ENCODE data around the gene SNAPC2. TPM values are rescaled to one million over a fixed set of nuclear protein-coding genes. Genes with fewer than 3 reads are reported as not detected.

The SNAPC2 gene
- total RNA-seq, 1 experiment from 2014 or later: 23.2 TPM

GRCh38 chr19:7911508-7912143, 8.5 kb upstream of the SNAPC2 start (continued):
- TF ChIP-seq TEAD1 (CRISPR knock-in tag; IDR thresholded peaks at IDR 0.05) (no peak), RORB (CRISPR knock-in tag; IDR thresholded peaks at IDR 0.05) (no peak), CREM (CRISPR knock-in tag; IDR thresholded peaks at IDR 0.05) (no peak), PRRX2 (CRISPR knock-in tag; IDR thresholded peaks at IDR 0.05) (no peak), FOXP4 (CRISPR knock-in tag; IDR thresholded peaks at IDR 0.05) (no peak)

GRCh38 chr19:7912144-7912696, 7.9 kb upstream of the SNAPC2 start:
- no peak overlapping the region for H3K27ac Mint-ChIP-seq
- ChIA-PET POLR2A (no interaction called here), CTCF (interaction anchor here (0.8 to 2.1 kb wide), 6 partner anchors 9 to 59 kb away, joined by 3 to 10 read pairs (median 4); partner anchors contain the start of gene MAP2K7)
- no peaks in the 10 kb centered on the region for H3K9me3 Mint-ChIP-seq
- no peak overlapping the region for H3K4me3 Mint-ChIP-seq
- H3K4me1 Mint-ChIP-seq: peaks cover 3% of the 10 kb centered on the region
- TF ChIP-seq NR2C2 (CRISPR knock-in tag; IDR thresholded peaks at IDR 0.05): no peak
- H3K36me3 Mint-ChIP-seq: peaks cover 11% of the 10 kb centered on the region
- peaks cover 28% of the 10 kb centered on the region for H3K27me3 Mint-ChIP-seq (ENCODE audit: low read depth)
- DNase-seq (ENCODE audit: low spot score) (no peak), ATAC-seq (no peak)

- ChIA-PET CTCF (interaction anchor here (0.8 to 2.1 kb wide), 2 partner anchors 36 to 44 kb away, joined by 3 to 10 read pairs; no protein-coding TSS in a partner anchor), POLR2A (no interaction called here)
- Mint-ChIP-seq H3K4me1 (peaks cover 3% of the 10 kb centered on the region), H3K27ac (no peak overlapping the region), H3K9me3 (no peaks in the 10 kb centered on the region), H3K27me3 (ENCODE audit: low read depth) (peaks cover 34% of the 10 kb centered on the region), H3K36me3 (peaks cover 11% of the 10 kb centered on the region), H3K4me3 (no peak overlapping the region)
- ATAC-seq: no peak
- DNase-seq (ENCODE audit: low spot score): no peak
- no peak for TF ChIP-seq JAZF1 (CRISPR knock-in tag; IDR thresholded peaks at IDR 0.05)
- TF ChIP-seq USF1 (CRISPR knock-in tag; IDR thresholded peaks at IDR 0.05): no peak
- no peak for TF ChIP-seq ZNF317 (CRISPR knock-in tag; IDR thresholded peaks at IDR 0.05; ENCODE audit: borderline replicate concordance, low read depth)
- no peak for TF ChIP-seq AFF4 (CRISPR knock-in tag; IDR thresholded peaks at IDR 0.05; ENCODE audit: borderline replicate concordance)
- no peak for TF ChIP-seq MYBL2 (CRISPR knock-in tag; IDR thresholded peaks at IDR 0.05)
Measured at GRCh38 chr19:7912697-7913564, 7.2 kb upstream of the SNAPC2 start.

- peaks cover 41% of the 10 kb centered on the region for H3K27me3 Mint-ChIP-seq (ENCODE audit: low read depth)
- peaks cover 11% of the 10 kb centered on the region for H3K36me3 Mint-ChIP-seq
- ATAC-seq (no peak), DNase-seq (ENCODE audit: low spot score) (no peak)
- peaks cover 3% of the 10 kb centered on the region for H3K4me1 Mint-ChIP-seq
- no peaks in the 10 kb centered on the region for H3K9me3 Mint-ChIP-seq
- ChIA-PET POLR2A (no interaction called here), CTCF (no interaction called here)
- H3K4me3 Mint-ChIP-seq: no peak overlapping the region
- no peak overlapping the region for H3K27ac Mint-ChIP-seq
- TF ChIP-seq ZNF219 (CRISPR knock-in tag; IDR thresholded peaks at IDR 0.05; ENCODE audit: borderline replicate concordance) (no peak), NR2C2 (CRISPR knock-in tag; IDR thresholded peaks at IDR 0.05) (no peak), ARID4B (CRISPR knock-in tag; IDR thresholded peaks at IDR 0.05; ENCODE audit: borderline replicate concordance) (no peak), SOX15 (CRISPR knock-in tag; IDR thresholded peaks at IDR 0.05) (no peak), ELF4 (CRISPR knock-in tag; IDR thresholded peaks at IDR 0.05; ENCODE audit: low read depth) (no peak), NR3C1 (CRISPR knock-in tag; conservative IDR thresholded peaks at IDR 0.05; ENCODE audit: low read depth) (no peak), IRF2 (CRISPR knock-in tag; IDR thresholded peaks at IDR 0.05; ENCODE audit: borderline replicate concordance, low read depth) (no peak)
Measured at GRCh38 chr19:7913652-7914051, 6.5 kb upstream of the SNAPC2 start.

Measured in WTC11 (cell line).